Loucy (cell line): ENCODE results near the gene JPH4.

Source experiments
- EZH2phosphoT487 ChIP-seq: fragments of 200-600 bp; IDR thresholded peaks from 2 replicates; pipeline ENCODE4 v1.6.1; 2018; ENCODE audit warnings: antibody characterized with exemption, mild to moderate bottlenecking, moderate library complexity, borderline replicate concordance
- TF ChIP-seq, protein P1 (sequence below): fragments of 200-600 bp; sonication (generic); conservative IDR thresholded peaks from 2 replicates; pipeline ENCODE4 v1.5.1; 2014; ENCODE audit warnings: mild to moderate bottlenecking, antibody characterized with exemption, low read length

DNA sequence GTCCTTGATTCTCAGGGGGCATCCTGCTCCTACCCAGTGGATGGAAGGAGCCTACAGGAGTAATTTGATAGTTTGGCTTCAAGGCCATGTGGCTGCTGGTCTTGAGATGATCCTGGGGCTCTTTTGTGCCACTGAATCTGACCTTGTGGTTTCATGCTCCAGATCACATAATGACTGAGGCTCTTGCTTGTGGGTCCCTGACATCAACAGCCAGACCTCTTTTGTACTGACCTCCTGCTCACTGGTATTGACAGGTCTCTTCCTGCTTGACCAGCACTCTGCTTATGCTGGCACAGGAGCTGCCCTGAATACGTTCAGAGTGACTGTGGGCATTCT, 23.2 kb upstream of the JPH4 start:
- TF ChIP-seq, protein P1, sequence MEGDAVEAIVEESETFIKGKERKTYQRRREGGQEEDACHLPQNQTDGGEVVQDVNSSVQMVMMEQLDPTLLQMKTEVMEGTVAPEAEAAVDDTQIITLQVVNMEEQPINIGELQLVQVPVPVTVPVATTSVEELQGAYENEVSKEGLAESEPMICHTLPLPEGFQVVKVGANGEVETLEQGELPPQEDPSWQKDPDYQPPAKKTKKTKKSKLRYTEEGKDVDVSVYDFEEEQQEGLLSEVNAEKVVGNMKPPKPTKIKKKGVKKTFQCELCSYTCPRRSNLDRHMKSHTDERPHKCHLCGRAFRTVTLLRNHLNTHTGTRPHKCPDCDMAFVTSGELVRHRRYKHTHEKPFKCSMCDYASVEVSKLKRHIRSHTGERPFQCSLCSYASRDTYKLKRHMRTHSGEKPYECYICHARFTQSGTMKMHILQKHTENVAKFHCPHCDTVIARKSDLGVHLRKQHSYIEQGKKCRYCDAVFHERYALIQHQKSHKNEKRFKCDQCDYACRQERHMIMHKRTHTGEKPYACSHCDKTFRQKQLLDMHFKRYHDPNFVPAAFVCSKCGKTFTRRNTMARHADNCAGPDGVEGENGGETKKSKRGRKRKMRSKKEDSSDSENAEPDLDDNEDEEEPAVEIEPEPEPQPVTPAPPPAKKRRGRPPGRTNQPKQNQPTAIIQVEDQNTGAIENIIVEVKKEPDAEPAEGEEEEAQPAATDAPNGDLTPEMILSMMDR, result no peak
- TF ChIP-seq EZH2phosphoT487, result no peak
